Fibroblast of mammary gland (primary cell): Measurements from ENCODE around the gene APOBEC3C.
"Not testable (repeated sequence)": the region's sequence is repeated elsewhere in the genome, so short reads cannot be mapped to it uniquely, and the experiment has no call there.

Experiments
- DNase-seq: peaks from one replicate; pipeline ENCODE4 v3.0.0-alpha.2; 2010; ENCODE audit warnings: low read depth
- H3K4me3 ChIP-seq: 2 replicates; pipeline ENCODE4 v1.5.1; 2011; ENCODE audit warnings: low read depth, mild to moderate bottlenecking, low read length, moderate library complexity; ENCODE audit not compliant: control insufficient read depth
- TF ChIP-seq, protein P1 (sequence below): conservative IDR thresholded peaks from 2 replicates; pipeline ENCODE4 v1.5.1; 2011; ENCODE audit warnings: low read depth, low read length, inconsistent platforms; ENCODE audit not compliant: control insufficient read depth, insufficient read depth

The APOBEC3C gene

GRCh38 chr22:39003165-39003638, 10.9 kb upstream of the APOBEC3C start:
- no peak overlapping the region for H3K4me3 ChIP-seq
- TF ChIP-seq, protein P1, sequence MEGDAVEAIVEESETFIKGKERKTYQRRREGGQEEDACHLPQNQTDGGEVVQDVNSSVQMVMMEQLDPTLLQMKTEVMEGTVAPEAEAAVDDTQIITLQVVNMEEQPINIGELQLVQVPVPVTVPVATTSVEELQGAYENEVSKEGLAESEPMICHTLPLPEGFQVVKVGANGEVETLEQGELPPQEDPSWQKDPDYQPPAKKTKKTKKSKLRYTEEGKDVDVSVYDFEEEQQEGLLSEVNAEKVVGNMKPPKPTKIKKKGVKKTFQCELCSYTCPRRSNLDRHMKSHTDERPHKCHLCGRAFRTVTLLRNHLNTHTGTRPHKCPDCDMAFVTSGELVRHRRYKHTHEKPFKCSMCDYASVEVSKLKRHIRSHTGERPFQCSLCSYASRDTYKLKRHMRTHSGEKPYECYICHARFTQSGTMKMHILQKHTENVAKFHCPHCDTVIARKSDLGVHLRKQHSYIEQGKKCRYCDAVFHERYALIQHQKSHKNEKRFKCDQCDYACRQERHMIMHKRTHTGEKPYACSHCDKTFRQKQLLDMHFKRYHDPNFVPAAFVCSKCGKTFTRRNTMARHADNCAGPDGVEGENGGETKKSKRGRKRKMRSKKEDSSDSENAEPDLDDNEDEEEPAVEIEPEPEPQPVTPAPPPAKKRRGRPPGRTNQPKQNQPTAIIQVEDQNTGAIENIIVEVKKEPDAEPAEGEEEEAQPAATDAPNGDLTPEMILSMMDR: peak; percentile 81
- DNase-seq: peak; percentile 87

GRCh38 chr22:39007177-39007576, 6.9 kb upstream of the APOBEC3C start:
- no peak for DNase-seq
- TF ChIP-seq, protein P1: no peak
- no peak overlapping the region for H3K4me3 ChIP-seq

DNA sequence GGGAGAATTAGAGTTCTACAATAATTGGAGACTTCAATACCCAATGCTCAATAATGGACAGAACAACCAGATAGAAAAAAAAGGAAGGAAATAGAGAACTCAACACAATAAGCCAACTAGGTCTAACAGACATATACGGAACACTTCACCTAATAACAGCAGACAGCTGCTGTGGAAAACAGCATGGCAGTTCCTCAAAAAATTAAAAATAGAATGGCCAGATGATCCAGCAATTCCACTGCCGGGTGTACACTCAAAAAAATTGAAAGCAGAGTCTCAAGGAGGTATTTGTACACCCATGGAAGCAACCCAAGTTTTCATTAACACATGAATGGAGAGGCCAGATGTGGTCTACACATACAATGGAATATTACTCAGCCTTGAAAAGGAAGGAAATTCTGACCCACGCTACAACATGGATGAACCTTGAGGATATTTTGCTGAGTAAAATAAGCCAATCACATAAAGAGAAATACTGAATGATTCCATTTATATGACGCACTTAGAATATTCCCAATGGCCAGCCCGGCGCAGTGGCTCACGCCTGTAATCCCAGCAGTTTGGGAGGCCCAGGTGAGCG, 5.7 kb upstream of the APOBEC3C start:
- not testable (repeated sequence) for DNase-seq

GRCh38 chr22:39010946-39011345, 3.1 kb upstream of the APOBEC3C start:
- DNase-seq: no peak
- H3K4me3 ChIP-seq: no peak overlapping the region
- TF ChIP-seq, protein P1: no peak

More for the DNA sequence above, 5.7 kb upstream of the APOBEC3C start:
- H3K4me3 ChIP-seq: not testable (repeated sequence)

- TF ChIP-seq, protein P1: no peak
- no peak overlapping the region for H3K4me3 ChIP-seq
- no peak for DNase-seq
Measured at GRCh38 chr22:39012533-39013511, 1.2 kb upstream of the APOBEC3C start.

GRCh38 chr22:39013561-39013941, 506 bp upstream of the APOBEC3C start:
- not testable (repeated sequence) for DNase-seq, H3K4me3 ChIP-seq

DNA sequence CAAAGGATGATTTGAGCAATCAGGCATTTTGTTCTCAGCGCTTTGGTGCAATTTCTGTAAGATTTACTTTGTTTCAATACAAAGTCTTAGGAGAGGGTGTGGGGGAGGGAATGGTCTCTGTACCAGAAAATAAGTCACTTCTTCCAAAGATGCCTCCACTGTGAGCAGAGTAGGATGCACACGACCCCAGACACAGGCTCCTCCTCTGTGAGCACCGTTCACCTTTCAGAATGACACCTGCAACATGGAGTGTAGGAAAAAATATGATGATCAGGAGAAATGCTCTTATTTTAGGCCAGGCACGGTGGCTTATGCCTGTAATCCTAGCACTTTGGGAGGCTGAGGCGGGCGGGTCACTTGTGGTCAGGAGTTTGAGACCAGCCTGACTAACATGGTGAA, 665 bp downstream of the APOBEC3C start:
- DNase-seq: not testable (repeated sequence)

GRCh38 chr22:39016592-39016991, 2.5 kb downstream of the APOBEC3C start:
- TF ChIP-seq, protein P1: no peak
- DNase-seq: no peak
- H3K4me3 ChIP-seq: no peak overlapping the region

More for the DNA sequence above, 665 bp downstream of the APOBEC3C start:
- H3K4me3 ChIP-seq: peak overlapping the region; percentile 71
